ENCODE data around the gene MACROH2A2. TPM values are rescaled to one million over a fixed set of nuclear protein-coding genes. Genes with fewer than 3 reads are reported as not detected.

MACROH2A2 gene
- total and polyA plus RNA-seq, 2 of the 8 experiments (the other 6 are each of a cell fraction or from before 2014, with no cell fraction given), result 7.9 to 9.3 TPM

DNA sequence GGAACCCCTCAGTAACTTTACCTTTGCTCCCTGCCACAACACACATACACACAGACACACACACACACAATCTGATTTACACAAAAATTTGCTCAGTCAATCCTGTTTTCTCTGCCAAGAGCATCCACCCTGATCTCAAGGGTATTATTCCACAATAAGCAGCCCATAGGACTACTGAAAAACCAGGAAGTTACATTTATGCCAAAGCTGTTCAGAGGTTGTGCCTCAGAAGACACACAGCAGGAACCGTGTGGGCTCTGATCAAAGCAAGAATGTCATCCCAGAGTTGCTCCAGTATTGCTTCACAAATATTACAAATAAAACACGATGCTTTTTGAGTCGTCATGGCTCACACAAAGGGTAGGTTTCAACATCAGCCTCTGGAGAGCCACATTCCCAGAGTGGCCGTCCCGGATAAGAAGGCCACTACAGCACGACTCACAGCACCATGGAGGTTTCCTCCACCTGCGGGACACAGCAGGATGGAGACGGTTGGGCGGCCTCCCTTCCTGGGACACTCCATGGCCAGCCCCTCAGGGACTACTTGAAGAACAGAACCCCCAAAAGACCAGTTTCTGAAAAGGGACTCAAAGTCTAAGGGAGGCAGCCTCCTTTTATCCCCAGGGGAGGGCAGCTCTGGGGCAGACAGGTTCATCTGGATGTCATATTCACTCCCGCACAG, 78.4 kb downstream of the MACROH2A2 start:
- H3K14ac ChIP-seq (ENCODE audit: insufficient read length), result no peak overlapping the region
- H4K91ac ChIP-seq (replicated peaks; ENCODE audit: insufficient read length, low read length), result no peak overlapping the region
- no peak overlapping the region for H4K5ac ChIP-seq (ENCODE audit: insufficient read length, low read depth, low read length)
- no peak overlapping the region for H2BK120ac ChIP-seq (replicated peaks; ENCODE audit: low read depth, low read length)
- 93% methylated on average over 8 of the region's 10 CpGs; no CpG with 5 or more reads in 1 of the 2 experiments for WGBS, 2 experiments (ENCODE audit: extremely low coverage in 1 of 2, insufficient coverage in 1 of 2, insufficient read length in 1 of 2, insufficient replicate concordance in 2 of 2, low coverage in 1 of 2, low lambda C conversion rate in 2 of 2, missing lambda C conversion rate in 1 of 2)
- H2AK5ac ChIP-seq (ENCODE audit: low read depth, low read length), result no peak overlapping the region
- peaks cover 12% of the 10 kb centered on the region; the same call in 1 of the 2 replicates for H3K23me2 ChIP-seq (ENCODE audit: low read depth, low read length)
- no peak overlapping the region for H4K8ac ChIP-seq (ENCODE audit: extremely low read depth, insufficient read depth, low read length)
- peaks cover 0 to 2% of the 10 kb centered on the region in 2 experiments for H4K20me1 ChIP-seq (replicated peaks in 1 of 2; ENCODE audit: control insufficient read depth in 1 of 2, insufficient read depth in 2 of 2, low read length in 2 of 2)
- peaks cover 0 to 25% (median 19%) of the 10 kb centered on the region in 4 experiments; a peak in 6 of 7 replicates for H3K27me3 ChIP-seq (replicated peaks in 1 of 4; ENCODE audit: control insufficient read depth in 3 of 4, extremely low read depth in 1 of 4, insufficient read depth in 3 of 4, low read length in 3 of 4)
- POLR2A ChIA-PET (ENCODE audit: partially characterized antibody), result interaction anchor here (2.8 kb wide), 1 partner anchor 15 kb away, joined by 11 read pairs; the partner anchor contains the start of gene TYSND1
- no peak for TF ChIP-seq EP300 (IDR thresholded peaks at IDR 0.05; ENCODE audit: borderline replicate concordance in 1 of 2, low read depth in 2 of 2, low read length in 2 of 2)
- H3K4ac ChIP-seq (replicated peaks; ENCODE audit: insufficient read length, low read depth, low read length), result no peak overlapping the region
- H2BK12ac ChIP-seq (ENCODE audit: low read depth, low read length), result no peak overlapping the region
- no peak overlapping the region for H2BK20ac ChIP-seq (ENCODE audit: low read length)
- H3K4me1 ChIP-seq (replicated peaks in 1 of 4; ENCODE audit: control insufficient read depth in 3 of 4, insufficient read depth in 4 of 4, low read length in 3 of 4), result peaks cover 0 to 4% (median 1%) of the 10 kb centered on the region in 4 experiments; a peak in 2 of 7 replicates
- H3K27ac ChIP-seq (ENCODE audit: low read depth, low read length), result no peak overlapping the region
- CTCF ChIA-PET (ENCODE audit: partially characterized antibody), result interaction anchor here (2.0 to 5.6 kb wide), 2 partner anchors 14 to 16 kb away, joined by 6 to 51 read pairs; partner anchors contain the start of gene TYSND1
- no peaks in the 10 kb centered on the region for H3K79me2 ChIP-seq (ENCODE audit: control insufficient read depth in 1 of 2, insufficient read depth in 2 of 2, low read length in 2 of 2)
- no peak overlapping the region for H3K18ac ChIP-seq (ENCODE audit: extremely low read depth, low read length)
- H2AFZ ChIP-seq (ENCODE audit: low read length), result no peak overlapping the region
- no peaks in the 10 kb centered on the region for H3K36me3 ChIP-seq (ENCODE audit: control insufficient read depth in 2 of 4, insufficient read depth in 4 of 4, low read length in 3 of 4)
- no peak overlapping the region for H3K56ac ChIP-seq (replicated peaks; ENCODE audit: insufficient read length, low read depth, low read length)
- H3K4me2 ChIP-seq (ENCODE audit: insufficient read depth in 1 of 2, low read depth in 2 of 2, low read length in 2 of 2), result no peak overlapping the region; a peak in 1 of 4 replicates
- no peak overlapping the region for H3K4me3 ChIP-seq (ENCODE audit: extremely low read depth in 1 of 4, insufficient read depth in 2 of 4, low read depth in 3 of 4, low read length in 4 of 4)
- no peak overlapping the region for H3K23ac ChIP-seq (ENCODE audit: insufficient read length)
- DNase-seq (ENCODE audit: low read depth in 1 of 2, low spot score in 2 of 2) (no peak), FAIRE-seq (no peak)
- H2BK5ac ChIP-seq (ENCODE audit: low read depth, low read length), result no peak overlapping the region
- H3K79me1 ChIP-seq (ENCODE audit: low read depth, low read length), result no peaks in the 10 kb centered on the region
- no peak overlapping the region for H3K9ac ChIP-seq (replicated peaks in 1 of 4; ENCODE audit: extremely low read depth in 1 of 4, low read depth in 3 of 4, low read length in 3 of 4)
- H2BK15ac ChIP-seq (ENCODE audit: low read length), result no peak overlapping the region
- H3K9me3 ChIP-seq (ENCODE audit: insufficient read depth in 2 of 2, low read depth in 1 of 2, low read length in 1 of 2), result no peaks in the 10 kb centered on the region
